Transverse colon (tissue), 4 donors: ENCODE measurements around the gene SOD1.

Experiments
- CTCF ChIP-seq, 5 experiments: fragments of 200-600 bp in 3 of 5; fragments of 450-650 bp in 2 of 5; sonication (generic) in 3 of 5; IDR thresholded peaks; 1 replicate in 2 of 5; 2 replicates in 3 of 5; pipeline ENCODE4 v1.5.1; 2016 to 2017; ENCODE audit warnings: antibody characterized with exemption in 5 of 5, inconsistent platforms in 3 of 5, mild to moderate bottlenecking in 2 of 5, moderate library complexity in 1 of 5
- POLR2A ChIP-seq: fragments of 450-650 bp; IDR thresholded peaks from one replicate; pipeline ENCODE4 v1.6.1; 2016; ENCODE audit warnings: antibody characterized with exemption, mild to moderate bottlenecking, moderate library complexity
- POLR2AphosphoS5 ChIP-seq, 3 donors: sonication (generic); formaldehyde crosslinking; IDR thresholded peaks; one replicate each; pipeline ENCODE4 v1.6.1; 2016; ENCODE audit warnings: antibody characterized with exemption in 3 of 3

GRCh38 chr21:31688603-31689368 is 29.3 kb downstream of the SOD1 start:
- TF ChIP-seq CTCF (IDR thresholded peaks at IDR 0.05) (no peak), POLR2A (no peak), POLR2AphosphoS5 (IDR thresholded peaks at IDR 0.05) (no peak)
